ENCODE data around the gene THEM4.
A peak's percentile ranks its signal among the peaks of the same experiment; 100 is the strongest.

The THEM4 gene

GRCh38 chr1:151909167-151910149 is at the start of gene THEM4:
Gene THEM4, minus strand, starts transcription at chr1:151909511. Its CDS starts 53 bp downstream, at chr1:151909458.
- peak; percentile 83 for DNase-seq

- DNase-seq, result no peak
These were observed 49.6 kb upstream of the THEM4 start for GRCh38 chr1:151958959-151959358.

GRCh38 chr1:151956957-151957497 is 47.7 kb upstream of the THEM4 start:
- no peak for DNase-seq

- DNase-seq, result no peak
These were observed 44.2 kb upstream of the THEM4 start for GRCh38 chr1:151953409-151954094.

- DNase-seq, result no peak
These were observed 43.5 kb upstream of the THEM4 start for GRCh38 chr1:151952811-151953210.

GRCh38 chr1:151949371-151950193 is 40.3 kb upstream of the THEM4 start:
- no peak for DNase-seq

GRCh38 chr1:151948506-151948905 is 39.2 kb upstream of the THEM4 start:
- DNase-seq, result no peak

- no peak for DNase-seq
These were observed 37.8 kb upstream of the THEM4 start for GRCh38 chr1:151947140-151947539.

- DNase-seq, result peak; percentile 3
These were observed 36.7 kb upstream of the THEM4 start for GRCh38 chr1:151945725-151946722.

GRCh38 chr1:151944857-151945575 is 35.7 kb upstream of the THEM4 start:
- no peak for DNase-seq

- DNase-seq, result no peak
These were observed 35.0 kb upstream of the THEM4 start for GRCh38 chr1:151944126-151944856.

- no peak for DNase-seq
These were observed 34.3 kb upstream of the THEM4 start for GRCh38 chr1:151943591-151943990.

GRCh38 chr1:151942882-151943281 is 33.6 kb upstream of the THEM4 start:
- no peak for DNase-seq

GRCh38 chr1:151940541-151940940 is 31.2 kb upstream of the THEM4 start:
- no peak for DNase-seq

GRCh38 chr1:151939779-151940178 is 30.5 kb upstream of the THEM4 start:
- DNase-seq, result no peak

- DNase-seq, result no peak
These were observed 29.8 kb upstream of the THEM4 start for GRCh38 chr1:151939141-151939540.

GRCh38 chr1:151936653-151937052 is 27.3 kb upstream of the THEM4 start:
- DNase-seq, result peak; percentile 3

- no peak for DNase-seq
These were observed 26.7 kb upstream of the THEM4 start for GRCh38 chr1:151935894-151936602.

- DNase-seq, result no peak
These were observed 25.8 kb upstream of the THEM4 start for GRCh38 chr1:151935154-151935553.

Data from NCI-H2171 treated with DMSO at 0.1 percent for 48 hours (cell line).